ENCODE data around the gene ATP5F1D. TPM values are rescaled to one million over a fixed set of nuclear protein-coding genes. Genes with fewer than 3 reads are reported as not detected.

Gene ATP5F1D
- total and polyA plus RNA-seq, 2 of the 13 experiments (the other 11 are each of a cell fraction or from before 2014, with no cell fraction given), result 39.4 to 78.7 TPM

DNA sequence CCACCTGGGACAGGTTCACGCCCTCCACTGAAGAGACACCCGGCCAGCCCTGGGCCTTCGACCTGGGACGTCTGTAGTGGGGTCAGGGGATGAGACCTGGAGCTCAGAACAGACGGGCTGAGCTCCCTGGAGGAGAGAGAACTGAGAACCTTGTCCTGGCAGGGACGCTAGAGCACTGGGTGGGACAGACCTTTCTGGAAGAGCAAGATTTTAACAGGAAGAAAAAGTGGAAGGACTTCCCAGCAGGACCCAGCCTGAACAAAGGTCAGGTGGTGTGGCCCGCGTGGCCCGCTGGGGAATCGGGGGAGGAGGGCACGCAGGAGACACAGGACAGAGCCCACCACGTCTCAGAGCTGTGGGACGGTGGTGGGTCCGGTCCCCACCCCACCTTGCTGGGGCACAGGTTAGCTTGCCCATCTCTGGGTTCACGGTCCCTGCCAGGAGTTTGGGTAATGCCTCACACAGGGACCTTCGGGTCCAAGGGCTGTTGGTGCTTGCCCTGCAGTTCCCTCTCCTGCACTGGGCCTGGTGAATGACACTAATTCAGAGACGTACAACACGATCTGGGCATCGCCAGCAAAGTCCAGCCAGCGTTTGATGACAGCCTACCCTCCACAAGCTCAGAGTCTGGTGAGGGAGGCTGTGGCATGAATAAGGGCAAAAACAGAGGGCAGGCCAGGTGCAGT is 42.9 kb downstream of the ATP5F1D start (continued):
- no peak for TF ChIP-seq EEA1 (CRISPR knock-in tag; IDR thresholded peaks at IDR 0.05; ENCODE audit: borderline replicate concordance)
- 0 out of 2 replicates have a peak, but pooled peaks have one; percentile 66 for TF ChIP-seq KLF12 (CRISPR knock-in tag; IDR thresholded peaks at IDR 0.05; ENCODE audit: borderline replicate concordance)
- TF ChIP-seq FLYWCH1 (CRISPR knock-in tag; IDR thresholded peaks at IDR 0.05), result no peak
- no peak for TF ChIP-seq ZNF883 (CRISPR knock-in tag; IDR thresholded peaks at IDR 0.05; ENCODE audit: not compliant biosample characterization)
- TF ChIP-seq, protein P1, sequence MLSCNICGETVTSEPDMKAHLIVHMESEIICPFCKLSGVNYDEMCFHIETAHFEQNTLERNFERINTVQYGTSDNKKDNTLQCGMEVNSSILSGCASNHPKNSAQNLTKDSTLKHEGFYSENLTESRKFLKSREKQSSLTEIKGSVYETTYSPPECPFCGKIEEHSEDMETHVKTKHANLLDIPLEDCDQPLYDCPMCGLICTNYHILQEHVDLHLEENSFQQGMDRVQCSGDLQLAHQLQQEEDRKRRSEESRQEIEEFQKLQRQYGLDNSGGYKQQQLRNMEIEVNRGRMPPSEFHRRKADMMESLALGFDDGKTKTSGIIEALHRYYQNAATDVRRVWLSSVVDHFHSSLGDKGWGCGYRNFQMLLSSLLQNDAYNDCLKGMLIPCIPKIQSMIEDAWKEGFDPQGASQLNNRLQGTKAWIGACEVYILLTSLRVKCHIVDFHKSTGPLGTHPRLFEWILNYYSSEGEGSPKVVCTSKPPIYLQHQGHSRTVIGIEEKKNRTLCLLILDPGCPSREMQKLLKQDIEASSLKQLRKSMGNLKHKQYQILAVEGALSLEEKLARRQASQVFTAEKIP (CRISPR knock-in tag; IDR thresholded peaks at IDR 0.05; ENCODE audit: borderline replicate concordance), result no peak
- TF ChIP-seq ZNF253 (CRISPR knock-in tag; IDR thresholded peaks at IDR 0.05; ENCODE audit: borderline replicate concordance), result no peak
- TF ChIP-seq MAFG (CRISPR knock-in tag; IDR thresholded peaks at IDR 0.05), result no peak
- no peak for TF ChIP-seq POLR2AphosphoS2 (IDR thresholded peaks at IDR 0.05; ENCODE audit: low read depth, low read length)
- no peak for TF ChIP-seq ZNF737 (CRISPR knock-in tag; IDR thresholded peaks at IDR 0.05; ENCODE audit: borderline replicate concordance)
- no peak for TF ChIP-seq ZNF329 (CRISPR knock-in tag; IDR thresholded peaks at IDR 0.05; ENCODE audit: low read depth)
- no peak for TF ChIP-seq ZNF589 (CRISPR knock-in tag; conservative IDR thresholded peaks at IDR 0.05)
- TF ChIP-seq ZNF337 (CRISPR knock-in tag; IDR thresholded peaks at IDR 0.05; ENCODE audit: borderline replicate concordance, low read depth), result no peak
- TF ChIP-seq ZNF547 (CRISPR knock-in tag; IDR thresholded peaks at IDR 0.05), result no peak
- TF ChIP-seq ZNF629 (CRISPR knock-in tag; conservative IDR thresholded peaks at IDR 0.05), result no peak
- no peak for TF ChIP-seq ZNF17 (CRISPR knock-in tag; IDR thresholded peaks at IDR 0.05)
- TF ChIP-seq, protein P2, sequence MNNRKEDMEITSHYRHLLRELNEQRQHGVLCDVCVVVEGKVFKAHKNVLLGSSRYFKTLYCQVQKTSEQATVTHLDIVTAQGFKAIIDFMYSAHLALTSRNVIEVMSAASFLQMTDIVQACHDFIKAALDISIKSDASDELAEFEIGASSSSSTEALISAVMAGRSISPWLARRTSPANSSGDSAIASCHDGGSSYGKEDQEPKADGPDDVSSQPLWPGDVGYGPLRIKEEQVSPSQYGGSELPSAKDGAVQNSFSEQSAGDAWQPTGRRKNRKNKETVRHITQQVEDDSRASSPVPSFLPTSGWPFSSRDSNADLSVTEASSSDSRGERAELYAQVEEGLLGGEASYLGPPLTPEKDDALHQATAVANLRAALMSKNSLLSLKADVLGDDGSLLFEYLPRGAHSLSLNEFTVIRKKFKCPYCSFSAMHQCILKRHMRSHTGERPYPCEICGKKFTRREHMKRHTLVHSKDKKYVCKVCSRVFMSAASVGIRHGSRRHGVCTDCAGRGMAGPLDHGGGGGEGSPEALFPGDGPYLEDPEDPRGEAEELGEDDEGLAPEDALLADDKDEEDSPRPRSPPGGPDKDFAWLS (CRISPR knock-in tag; IDR thresholded peaks at IDR 0.05; ENCODE audit: borderline replicate concordance), result no peak
- no peak for TF ChIP-seq NFYB (CRISPR knock-in tag; IDR thresholded peaks at IDR 0.05)
- TF ChIP-seq RORA (CRISPR knock-in tag; IDR thresholded peaks at IDR 0.05), result no peak
- no peak for TF ChIP-seq SSRP1 (CRISPR knock-in tag; IDR thresholded peaks at IDR 0.05)
- no peak for TF ChIP-seq CEBPB (IDR thresholded peaks at IDR 0.05; ENCODE audit: borderline replicate concordance, low read depth, low read length)
- TF ChIP-seq, protein P3, sequence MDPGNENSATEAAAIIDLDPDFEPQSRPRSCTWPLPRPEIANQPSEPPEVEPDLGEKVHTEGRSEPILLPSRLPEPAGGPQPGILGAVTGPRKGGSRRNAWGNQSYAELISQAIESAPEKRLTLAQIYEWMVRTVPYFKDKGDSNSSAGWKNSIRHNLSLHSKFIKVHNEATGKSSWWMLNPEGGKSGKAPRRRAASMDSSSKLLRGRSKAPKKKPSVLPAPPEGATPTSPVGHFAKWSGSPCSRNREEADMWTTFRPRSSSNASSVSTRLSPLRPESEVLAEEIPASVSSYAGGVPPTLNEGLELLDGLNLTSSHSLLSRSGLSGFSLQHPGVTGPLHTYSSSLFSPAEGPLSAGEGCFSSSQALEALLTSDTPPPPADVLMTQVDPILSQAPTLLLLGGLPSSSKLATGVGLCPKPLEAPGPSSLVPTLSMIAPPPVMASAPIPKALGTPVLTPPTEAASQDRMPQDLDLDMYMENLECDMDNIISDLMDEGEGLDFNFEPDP (CRISPR knock-in tag; conservative IDR thresholded peaks at IDR 0.05), result no peak
- TF ChIP-seq JDP2 (CRISPR knock-in tag; IDR thresholded peaks at IDR 0.05; ENCODE audit: borderline replicate concordance), result no peak
- TF ChIP-seq ZNF569 (CRISPR knock-in tag; IDR thresholded peaks at IDR 0.05; ENCODE audit: borderline replicate concordance), result no peak
- peak; percentile 21 for TF ChIP-seq SALL1 (CRISPR knock-in tag; IDR thresholded peaks at IDR 0.05)
- TF ChIP-seq THYN1 (CRISPR knock-in tag; IDR thresholded peaks at IDR 0.05; ENCODE audit: borderline replicate concordance, low read depth), result no peak

All from HepG2 (cell line).